ENCODE data around the gene TTC3.
A peak's percentile ranks its signal among the peaks of the same experiment; 100 is the strongest.
"Not testable (repeated sequence)": the region's sequence is repeated elsewhere in the genome, so short reads cannot be mapped to it uniquely, and the experiment has no call there.

Gene TTC3

DNA sequence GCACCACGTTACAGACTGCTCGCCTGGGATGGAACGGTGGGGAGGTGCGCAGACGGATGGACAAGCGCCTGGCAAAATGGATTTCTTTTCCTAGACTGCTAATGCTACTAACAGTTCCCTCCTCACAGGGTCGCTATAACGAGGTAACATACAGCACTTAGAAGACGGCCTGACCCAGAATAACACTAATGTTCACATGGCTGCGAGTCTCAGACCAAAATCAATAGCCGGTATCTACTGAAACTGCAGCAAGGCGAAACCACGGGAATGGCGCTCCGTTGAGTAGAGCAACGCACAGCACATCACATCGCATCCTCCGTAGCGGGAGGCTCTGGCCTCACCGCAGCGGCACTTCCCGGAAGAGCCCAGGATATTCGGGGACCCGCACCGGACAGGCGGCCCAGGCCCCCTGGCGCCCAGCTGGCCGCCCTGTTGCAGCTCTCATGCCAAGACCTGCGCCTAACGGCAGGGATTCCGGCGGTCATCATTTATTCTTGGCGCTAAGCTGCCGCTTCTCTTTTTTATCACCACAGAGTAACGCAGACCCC is 147.5 kb downstream of the TTC3 start:
- H3K4me3 ChIP-seq (ENCODE audit: low read depth, low read length), result peak overlapping the region; percentile 31

GRCh38 chr21:37220981-37221664 is 148.1 kb downstream of the TTC3 start:
- peak overlapping the region; percentile 31 for H3K4me3 ChIP-seq (ENCODE audit: low read depth, low read length)

GRCh38 chr21:37222248-37222647 is 149.2 kb downstream of the TTC3 start:
- not testable (repeated sequence) for H3K4me3 ChIP-seq (ENCODE audit: low read depth, low read length)

GRCh38 chr21:37223804-37224345 is 150.8 kb downstream of the TTC3 start:
- H3K4me3 ChIP-seq (ENCODE audit: low read depth, low read length), result no peak overlapping the region

DNA sequence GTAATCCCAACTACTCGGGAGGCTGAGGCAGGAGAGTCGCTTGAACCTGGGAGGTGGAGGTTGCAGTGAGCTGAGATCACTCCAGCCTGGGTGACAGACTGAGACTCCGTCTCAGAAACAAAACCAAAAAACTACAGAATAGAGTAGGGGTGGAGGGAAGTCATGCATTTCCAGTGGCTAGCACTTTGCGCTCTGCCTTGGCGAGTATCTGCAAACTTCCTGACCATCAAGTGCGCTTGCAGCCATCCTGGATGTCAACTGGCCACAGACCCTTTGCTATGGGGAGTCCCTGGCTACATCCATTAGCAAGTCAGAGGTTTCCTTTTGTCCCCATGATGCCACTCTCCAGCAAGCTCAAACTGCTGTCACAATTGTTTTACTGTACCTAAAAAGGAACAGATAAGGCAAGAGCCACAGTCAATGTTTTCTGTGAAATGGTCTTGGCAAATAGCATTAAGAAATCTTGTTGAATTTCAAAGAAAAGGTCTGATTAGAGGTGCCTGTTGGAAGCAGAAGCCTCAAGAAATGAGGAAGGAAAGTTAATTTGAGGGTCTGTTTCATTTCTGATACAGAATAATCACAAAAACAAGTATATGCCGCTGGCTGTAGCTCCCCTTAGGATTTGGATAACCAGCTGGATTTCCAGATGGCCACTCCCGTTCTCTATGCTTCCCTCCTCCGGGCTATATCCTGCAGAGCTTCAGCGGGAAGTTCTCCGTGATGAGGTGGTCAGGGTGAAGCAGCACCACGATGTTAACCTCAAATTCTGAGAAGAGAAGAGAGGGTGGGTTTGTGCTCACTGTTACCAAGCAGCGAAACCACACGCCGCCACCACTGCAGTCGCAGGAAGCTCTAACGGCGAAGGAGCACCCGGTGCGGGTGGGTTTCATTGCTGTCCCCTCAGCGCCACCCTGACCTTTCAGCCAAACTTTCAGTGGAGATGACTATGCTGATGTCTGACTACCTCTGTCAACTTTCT is 152.1 kb downstream of the TTC3 start:
- H3K4me3 ChIP-seq (ENCODE audit: low read depth, low read length), result no peak overlapping the region

GRCh38 chr21:37226041-37226920 is 153.2 kb downstream of the TTC3 start:
- H3K4me3 ChIP-seq (ENCODE audit: low read depth, low read length), result no peak overlapping the region

GRCh38 chr21:37227071-37228002 is 154.3 kb downstream of the TTC3 start:
- H3K4me3 ChIP-seq (ENCODE audit: low read depth, low read length), result no peak overlapping the region

- no peak overlapping the region for H3K4me3 ChIP-seq (ENCODE audit: low read depth, low read length)
Measured at GRCh38 chr21:37228003-37228400, 154.9 kb downstream of the TTC3 start.

DNA sequence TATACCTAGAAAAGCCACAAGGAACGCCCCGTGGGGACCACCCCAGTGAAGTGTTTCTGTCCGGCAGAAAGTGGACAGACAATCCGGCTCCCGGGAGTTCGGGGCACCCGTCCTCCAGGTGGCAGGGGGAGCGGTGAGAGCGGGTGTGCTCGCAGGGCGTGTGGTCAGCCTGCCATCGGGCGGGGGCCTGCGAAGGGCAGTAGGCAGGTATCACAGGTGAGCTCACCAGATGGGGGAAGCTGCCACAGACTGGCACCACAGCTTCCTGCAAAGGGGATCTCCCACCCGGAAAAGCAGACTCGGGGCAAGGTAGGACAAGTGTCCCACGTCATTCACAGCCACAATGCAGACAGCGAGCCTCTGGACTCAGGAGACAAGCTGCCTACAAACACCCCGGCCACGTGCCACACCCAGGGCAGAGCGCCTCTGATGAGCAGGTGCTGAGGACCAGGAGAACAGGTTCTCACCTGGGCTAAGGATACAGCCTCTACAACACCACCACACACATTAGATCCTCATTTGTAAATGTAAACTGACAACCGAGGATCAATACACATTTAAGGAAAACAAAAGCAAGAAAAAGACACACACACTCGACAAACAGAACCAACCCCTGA is 157.7 kb downstream of the TTC3 start:
- no peak overlapping the region for H3K4me3 ChIP-seq (ENCODE audit: low read depth, low read length)

GRCh38 chr21:37231249-37231645 is 158.2 kb downstream of the TTC3 start:
- no peak overlapping the region for H3K4me3 ChIP-seq (ENCODE audit: low read depth, low read length)

DNA sequence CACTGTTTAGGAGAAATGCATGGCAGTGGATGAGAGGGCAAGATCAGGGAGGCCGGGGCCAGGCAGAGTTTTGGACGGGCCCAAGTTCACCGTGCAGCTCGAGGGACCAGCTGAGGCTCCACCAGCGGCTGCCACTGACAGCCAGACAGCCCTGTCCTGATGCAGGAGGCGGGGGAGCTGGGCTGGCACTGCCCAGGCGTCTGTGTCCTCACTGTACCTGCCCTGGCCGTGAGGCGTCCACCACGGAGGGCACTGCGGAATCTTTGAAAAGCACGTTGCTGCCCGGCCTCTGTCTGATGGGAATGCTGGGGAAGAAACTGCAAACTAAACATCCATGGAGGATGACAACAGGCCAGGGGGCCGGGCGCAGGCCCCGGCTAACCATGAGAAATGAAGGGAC is 158.6 kb downstream of the TTC3 start:
- H3K4me3 ChIP-seq (ENCODE audit: low read depth, low read length), result no peak overlapping the region

GRCh38 chr21:37232274-37233018 is 159.4 kb downstream of the TTC3 start:
- H3K4me3 ChIP-seq (ENCODE audit: low read depth, low read length), result no peak overlapping the region

GRCh38 chr21:37233551-37234146 is 160.6 kb downstream of the TTC3 start:
- H3K4me3 ChIP-seq (ENCODE audit: low read depth, low read length), result no peak overlapping the region

- no peak overlapping the region for H3K4me3 ChIP-seq (ENCODE audit: low read depth, low read length)
Measured at GRCh38 chr21:37237346-37237745, 164.3 kb downstream of the TTC3 start.

DNA sequence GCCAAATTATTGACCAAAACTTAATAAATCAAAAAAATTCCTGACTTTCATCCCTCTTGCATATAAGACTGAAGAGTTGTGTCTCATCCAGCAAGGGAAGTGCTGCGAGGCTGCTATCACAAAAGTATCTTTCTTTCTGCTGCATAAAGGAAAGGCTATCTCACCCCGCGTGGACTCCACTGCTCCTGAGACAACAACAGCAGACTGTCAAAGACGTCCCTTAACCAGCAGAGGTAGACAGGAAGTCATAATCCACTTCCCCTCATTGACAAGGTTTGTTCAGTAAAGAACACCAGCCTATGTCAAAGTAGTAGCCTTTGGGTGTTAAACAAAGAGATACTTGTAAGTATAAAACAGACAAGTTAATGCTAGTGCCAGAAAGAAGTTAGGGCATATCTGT is 164.7 kb downstream of the TTC3 start:
- no peak overlapping the region for H3K4me3 ChIP-seq (ENCODE audit: low read depth, low read length)

- no peak overlapping the region for H3K4me3 ChIP-seq (ENCODE audit: low read depth, low read length)
Measured at GRCh38 chr21:37240978-37241377, 167.9 kb downstream of the TTC3 start.

DNA sequence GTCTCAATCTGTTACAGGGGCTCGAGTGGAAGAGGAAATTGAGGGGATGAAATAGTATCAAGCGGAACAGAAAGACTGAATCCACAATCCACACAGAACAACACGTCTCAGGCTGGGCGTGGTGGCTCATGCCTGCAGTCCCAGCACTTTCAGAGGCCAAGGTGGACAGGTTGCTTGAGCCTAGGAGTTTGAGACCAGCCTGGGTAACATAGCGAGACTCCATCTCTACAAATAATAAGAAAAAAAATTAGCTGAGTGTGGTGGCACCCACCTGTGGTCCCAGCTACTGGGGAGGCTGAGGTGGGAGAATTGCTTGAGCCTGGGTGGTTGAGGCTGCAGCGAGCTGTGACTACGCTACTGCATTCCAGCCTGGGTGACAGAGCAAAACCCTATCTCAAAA is 168.4 kb downstream of the TTC3 start:
- H3K4me3 ChIP-seq (ENCODE audit: low read depth, low read length), result no peak overlapping the region

- no peak overlapping the region for H3K4me3 ChIP-seq (ENCODE audit: low read depth, low read length)
Measured at GRCh38 chr21:37243961-37244360, 170.9 kb downstream of the TTC3 start.
